Astrocyte (in vitro differentiated cells and primary cell): ENCODE measurements around the gene SLC35F6. TPM values are rescaled to one million over a fixed set of nuclear protein-coding genes. Genes with fewer than 3 reads are reported as not detected.

ENCODE experiments used
- DNase-seq: peaks from one replicate; pipeline ENCODE4 v3.0.0-alpha.2; 2010; ENCODE audit warnings: low read depth
- FAIRE-seq: peaks from 2 replicates; lab custom pipeline; 2011; peaks lifted over from hg19 to GRCh38; lab: Jason Lieb, UNC
- H2AFZ ChIP-seq: 2 replicates; pipeline ENCODE4 v1.6.0; 2012; ENCODE audit warnings: low read depth, low read length, inconsistent platforms
- H3K27ac ChIP-seq: 2 replicates; pipeline ENCODE4 v1.5.1; 2011; ENCODE audit warnings: low read depth, low read length, inconsistent platforms
- H3K27me3 ChIP-seq: 2 replicates; pipeline ENCODE4 v1.6.0; 2011; ENCODE audit warnings: low read length, inconsistent platforms; ENCODE audit not compliant: insufficient read depth
- H3K36me3 ChIP-seq: 2 replicates; pipeline ENCODE4 v1.5.1; 2011; ENCODE audit warnings: low read length, inconsistent platforms; ENCODE audit not compliant: insufficient read depth
- H3K4me1 ChIP-seq: 2 replicates; pipeline ENCODE4 v1.5.1; 2011; ENCODE audit warnings: low read length, inconsistent platforms; ENCODE audit not compliant: insufficient read depth
- H3K4me2 ChIP-seq: 2 replicates; pipeline ENCODE4 v1.6.0; 2012; ENCODE audit warnings: low read length, inconsistent platforms
- H3K4me3 ChIP-seq: 2 replicates; pipeline ENCODE4 v1.5.1; 2011; ENCODE audit warnings: low read depth, mild to moderate bottlenecking, low read length, inconsistent platforms; ENCODE audit not compliant: insufficient read depth
- H3K79me2 ChIP-seq: 2 replicates; pipeline ENCODE4 v1.6.0; 2012; ENCODE audit warnings: mild to moderate bottlenecking, low read length, inconsistent platforms; ENCODE audit not compliant: insufficient read depth
- H3K9ac ChIP-seq: 2 replicates; pipeline ENCODE4 v1.6.0; 2012; ENCODE audit warnings: mild to moderate bottlenecking, low read length, inconsistent platforms
- H3K9me3 ChIP-seq: 2 replicates; pipeline ENCODE4 v1.5.1; 2012; ENCODE audit warnings: low read depth, mild to moderate bottlenecking, low read length, inconsistent platforms; ENCODE audit not compliant: insufficient read depth
- H4K20me1 ChIP-seq: 2 replicates; pipeline ENCODE4 v1.6.0; 2012; ENCODE audit warnings: low read length, inconsistent platforms; ENCODE audit not compliant: insufficient read depth
- H3K27ac Mint-ChIP-seq: one replicate; pipeline ENCODE4 v1.8.0; 2021; ENCODE audit warnings: mild to moderate bottlenecking, mixed read lengths; ENCODE audit not compliant: unreplicated experiment
- H3K27me3 Mint-ChIP-seq: one replicate; pipeline ENCODE4 v1.8.0; 2021; ENCODE audit warnings: low read depth, mixed read lengths; ENCODE audit not compliant: unreplicated experiment
- H3K36me3 Mint-ChIP-seq: one replicate; pipeline ENCODE4 v1.8.0; 2021; ENCODE audit warnings: low read depth, mixed read lengths; ENCODE audit not compliant: unreplicated experiment
- H3K4me1 Mint-ChIP-seq: one replicate; pipeline ENCODE4 v1.8.0; 2021; ENCODE audit warnings: low read depth, mixed read lengths; ENCODE audit not compliant: unreplicated experiment
- H3K4me3 Mint-ChIP-seq: one replicate; pipeline ENCODE4 v1.8.0; 2021; ENCODE audit warnings: mild to moderate bottlenecking, moderate library complexity, mixed read lengths; ENCODE audit not compliant: unreplicated experiment
- H3K9me3 Mint-ChIP-seq: one replicate; pipeline ENCODE4 v1.8.0; 2021; ENCODE audit warnings: mild to moderate bottlenecking, mixed read lengths; ENCODE audit not compliant: unreplicated experiment
- EZH2 ChIP-seq: IDR thresholded peaks from 2 replicates; pipeline ENCODE4 v1.6.1; 2012; ENCODE audit warnings: mild to moderate bottlenecking, low read length, inconsistent platforms; ENCODE audit not compliant: insufficient read depth
- total RNA-seq: library from RNA; stranded (reverse); gene quantifications from 2 replicates; pipeline ENCODE4 v1.2.1, GENCODE V29; 2021
- TF ChIP-seq, protein P1 (sequence below): IDR thresholded peaks from 2 replicates; pipeline ENCODE4 v1.5.1; 2011; ENCODE audit warnings: low read depth, mild to moderate bottlenecking, inconsistent platforms, low read length, moderate library complexity; ENCODE audit not compliant: insufficient read depth

The SLC35F6 gene
- total RNA-seq, 1 donor from 2014 or later, result 41.9 TPM

DNA sequence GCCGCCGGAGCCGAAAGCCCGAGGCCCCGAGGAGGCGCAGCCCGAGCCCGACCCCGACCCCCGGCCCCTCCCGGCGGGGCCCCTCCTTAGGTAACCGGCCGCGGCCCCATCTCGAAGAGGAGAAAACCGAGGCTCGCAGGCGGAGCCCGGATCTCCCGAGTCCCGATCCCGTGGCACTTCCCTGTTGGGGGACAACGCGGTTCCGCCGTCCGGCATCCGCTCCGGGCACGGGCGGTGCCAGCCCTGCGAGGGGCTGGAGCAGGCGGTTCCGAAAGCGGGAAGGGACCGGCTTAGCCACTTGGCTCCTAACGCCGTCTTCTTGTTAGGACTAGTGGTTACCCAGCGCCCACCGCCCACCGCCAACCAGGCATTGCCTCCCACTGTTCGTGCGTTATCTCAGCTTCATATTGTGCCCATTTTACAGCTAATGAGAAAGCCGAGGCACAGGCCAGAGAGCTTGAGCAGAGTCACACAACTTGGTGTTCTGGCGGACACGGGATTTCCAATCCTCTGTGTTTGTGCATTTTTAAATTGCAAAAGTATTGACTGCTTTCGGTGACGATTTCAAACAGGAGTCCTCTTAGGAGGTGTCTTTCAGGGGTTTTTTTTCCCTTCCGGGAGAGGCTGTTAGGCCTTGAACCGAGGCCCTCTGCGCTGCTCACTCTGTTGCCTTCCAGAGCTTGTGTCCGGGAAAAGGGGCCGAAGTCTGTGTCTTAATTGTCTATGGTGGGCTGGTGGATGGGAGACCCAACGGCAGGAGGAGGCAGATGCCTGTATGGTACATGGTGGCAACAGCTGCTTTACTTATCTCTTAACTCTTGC lies 22.3 kb downstream of the SLC35F6 start:
- Histone ChIP-seq H3K9ac (peak overlapping the region; percentile 80), H3K4me2 (peak overlapping the region; percentile 88), H3K27me3 (no peaks in the 10 kb centered on the region), H3K4me1 (no peaks in the 10 kb centered on the region), H3K9me3 (no peaks in the 10 kb centered on the region), H2AFZ (peak overlapping the region; percentile 76), H3K27ac (peak overlapping the region; percentile 65), H4K20me1 (peaks cover 3% of the 10 kb centered on the region), H3K79me2 (peaks cover 50% of the 10 kb centered on the region), H3K4me3 (peak overlapping the region; percentile 72), H3K36me3 (no peaks in the 10 kb centered on the region)
- no peaks in the 10 kb centered on the region for H3K4me1 Mint-ChIP-seq
- peaks cover 3% of the 10 kb centered on the region for H3K27me3 Mint-ChIP-seq
- peak overlapping the region; percentile 82 for H3K4me3 Mint-ChIP-seq
- TF ChIP-seq, protein P1, sequence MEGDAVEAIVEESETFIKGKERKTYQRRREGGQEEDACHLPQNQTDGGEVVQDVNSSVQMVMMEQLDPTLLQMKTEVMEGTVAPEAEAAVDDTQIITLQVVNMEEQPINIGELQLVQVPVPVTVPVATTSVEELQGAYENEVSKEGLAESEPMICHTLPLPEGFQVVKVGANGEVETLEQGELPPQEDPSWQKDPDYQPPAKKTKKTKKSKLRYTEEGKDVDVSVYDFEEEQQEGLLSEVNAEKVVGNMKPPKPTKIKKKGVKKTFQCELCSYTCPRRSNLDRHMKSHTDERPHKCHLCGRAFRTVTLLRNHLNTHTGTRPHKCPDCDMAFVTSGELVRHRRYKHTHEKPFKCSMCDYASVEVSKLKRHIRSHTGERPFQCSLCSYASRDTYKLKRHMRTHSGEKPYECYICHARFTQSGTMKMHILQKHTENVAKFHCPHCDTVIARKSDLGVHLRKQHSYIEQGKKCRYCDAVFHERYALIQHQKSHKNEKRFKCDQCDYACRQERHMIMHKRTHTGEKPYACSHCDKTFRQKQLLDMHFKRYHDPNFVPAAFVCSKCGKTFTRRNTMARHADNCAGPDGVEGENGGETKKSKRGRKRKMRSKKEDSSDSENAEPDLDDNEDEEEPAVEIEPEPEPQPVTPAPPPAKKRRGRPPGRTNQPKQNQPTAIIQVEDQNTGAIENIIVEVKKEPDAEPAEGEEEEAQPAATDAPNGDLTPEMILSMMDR, result no peak
- TF ChIP-seq EZH2, result no peak
- peaks cover 2% of the 10 kb centered on the region for H3K36me3 Mint-ChIP-seq
- DNase-seq (no peak), FAIRE-seq (no peak)
- H3K9me3 Mint-ChIP-seq, result no peaks in the 10 kb centered on the region
- H3K27ac Mint-ChIP-seq, result peak overlapping the region; percentile 11

- FAIRE-seq, result no peak
- no peaks in the 10 kb centered on the region for H3K27me3 ChIP-seq
Measured at GRCh38 chr2:26792720-26793119, 28.6 kb downstream of the SLC35F6 start.

More at GRCh38 chr2:26792720-26793119, 28.6 kb downstream of the SLC35F6 start:
- peaks cover 3% of the 10 kb centered on the region for H4K20me1 ChIP-seq
- no peaks in the 10 kb centered on the region for H3K4me1 ChIP-seq
- TF ChIP-seq, protein P1, result no peak
- TF ChIP-seq EZH2, result no peak
- DNase-seq, result peak; percentile 40
- no peaks in the 10 kb centered on the region for H3K27me3 Mint-ChIP-seq
- no peaks in the 10 kb centered on the region for H3K36me3 ChIP-seq
- H2AFZ ChIP-seq, result no peak overlapping the region
- H3K36me3 Mint-ChIP-seq, result peaks cover 2% of the 10 kb centered on the region
- H3K4me1 Mint-ChIP-seq, result peaks cover 8% of the 10 kb centered on the region
- H3K79me2 ChIP-seq, result peaks cover 40% of the 10 kb centered on the region
- H3K9me3 Mint-ChIP-seq, result no peaks in the 10 kb centered on the region
- H3K4me3 ChIP-seq, result no peak overlapping the region
- no peak overlapping the region for H3K4me3 Mint-ChIP-seq
- peak overlapping the region; percentile 23 for H3K27ac Mint-ChIP-seq
- no peaks in the 10 kb centered on the region for H3K9me3 ChIP-seq
- no peak overlapping the region for H3K4me2 ChIP-seq
- no peak overlapping the region for H3K9ac ChIP-seq
- H3K27ac ChIP-seq, result no peak overlapping the region
